HepG2 (cell line): ENCODE data around the gene TFEC. TPM values are rescaled to one million over a fixed set of nuclear protein-coding genes. Genes with fewer than 3 reads are reported as not detected.

Experiments used
- ATAC-seq: fragments of 200-7000 bp; cut with Tn5 transposase; 3 replicates; pipeline ENCODE4 v1.9.1; 2020; ENCODE audit warnings: mild to moderate bottlenecking, moderate library complexity
- BruUV-seq: library from RNA; stranded (reverse); fragments of 400-500 nt; replicated peaks from 2 replicates; lab custom pipeline; 2021; lab: Mats Ljungman, UMichigan
- CTCF ChIA-PET: fragments of 300-600 bp; formaldehyde crosslinking; extraction: SDS; loops from one replicate; lab custom pipeline; 2021; ENCODE audit warnings: low total read pairs, inconsistent platforms, low intra/inter-chr PET ratio; lab: Yijun Ruan, JAX
- POLR2A ChIA-PET: fragments of 350-600 bp; sonication (Branson Sonifier 250); formaldehyde crosslinking; loops from one replicate; lab custom pipeline; 2020; ENCODE audit warnings: antibody characterized with exemption, inconsistent platforms; lab: Yijun Ruan, JAX
- DNase-seq: peaks from one replicate; pipeline ENCODE4 v3.0.0-alpha.2; 2015; ENCODE audit warnings: low spot score
- FAIRE-seq: peaks from 3 replicates; lab custom pipeline; 2011; peaks lifted over from hg19 to GRCh38; lab: Jason Lieb, UNC
- H2AFZ ChIP-seq: one replicate; pipeline ENCODE4 v1.6.1; 2011; ENCODE audit warnings: low read length, inconsistent platforms
- H3K27ac ChIP-seq: fragments of 300-600 bp; 3 replicates; pipeline ENCODE4 v1.8.0; 2011; ENCODE audit warnings: mixed run types, mild to moderate bottlenecking, mixed read lengths, low read length, inconsistent platforms; ENCODE audit not compliant: insufficient read depth; ENCODE audit errors: extremely low read length
- H3K27me3 ChIP-seq, 2 experiments: fragments of 200-600 bp in 1 of 2; 2 replicates in 1 of 2; 3 replicates in 1 of 2; pipeline versions ENCODE4 v1.6.0 to v1.8.0; 2011; ENCODE audit warnings: low read length in 2 of 2, mild to moderate bottlenecking in 2 of 2, moderate library complexity in 2 of 2, inconsistent platforms in 1 of 2; ENCODE audit not compliant: insufficient read depth in 2 of 2, control insufficient read depth in 1 of 2
- H3K36me3 ChIP-seq, 2 experiments: fragments of 200-600 bp in 1 of 2; replicated peaks in 1 of 2; 2 replicates in 1 of 2; 3 replicates in 1 of 2; pipeline versions ENCODE4 v1.5.1 to v1.8.0; 2011; ENCODE audit warnings: low read length in 2 of 2, inconsistent platforms in 1 of 2; ENCODE audit not compliant: insufficient read depth in 2 of 2, control insufficient read depth in 1 of 2
- H3K4me1 ChIP-seq: 2 replicates; pipeline ENCODE4 v1.5.1; 2012; ENCODE audit warnings: low read length, inconsistent platforms; ENCODE audit not compliant: insufficient read depth
- H3K4me2 ChIP-seq: 2 replicates; pipeline ENCODE4 v1.6.0; 2011; ENCODE audit warnings: low read depth, low read length, inconsistent platforms
- H3K4me3 ChIP-seq, 3 experiments: fragments of 200-600 bp in 1 of 3; sonication (generic), shearing (Covaris generic) in 1 of 3; replicated peaks in 1 of 3; 2 replicates each; pipeline ENCODE4 v1.5.1; 2011 to 2016; ENCODE audit warnings: low read length in 3 of 3, inconsistent platforms in 2 of 3, low read depth in 2 of 3, mild to moderate bottlenecking in 2 of 3, control low read depth in 1 of 3, mixed read lengths in 1 of 3; ENCODE audit not compliant: insufficient read depth in 1 of 3
- H3K79me2 ChIP-seq: one replicate; pipeline ENCODE4 v1.6.1; 2011; ENCODE audit warnings: low read length, inconsistent platforms; ENCODE audit not compliant: insufficient read depth
- H3K9ac ChIP-seq: 2 replicates; pipeline ENCODE4 v1.6.0; 2011; ENCODE audit warnings: mild to moderate bottlenecking, low read depth, low read length, inconsistent platforms; ENCODE audit not compliant: insufficient read depth
- H3K9me3 ChIP-seq: 2 replicates; pipeline ENCODE4 v1.5.1; 2012; ENCODE audit warnings: mild to moderate bottlenecking, low read length
- H4K20me1 ChIP-seq: 2 replicates; pipeline ENCODE4 v1.6.0; 2011; ENCODE audit warnings: inconsistent platforms, mild to moderate bottlenecking, low read length, moderate library complexity; ENCODE audit not compliant: insufficient read depth
- CAMTA2 ChIP-seq: sonication (generic); formaldehyde crosslinking; IDR thresholded peaks from 2 replicates; pipeline ENCODE4 v1.4.0; 2020; ENCODE audit warnings: mild to moderate bottlenecking, missing genetic modification reagents, borderline replicate concordance
- FOXC1 ChIP-seq: sonication (generic); formaldehyde crosslinking; IDR thresholded peaks from 2 replicates; pipeline ENCODE4 v1.8.0; 2022; ENCODE audit warnings: mild to moderate bottlenecking, missing genetic modification reagents, borderline replicate concordance
- GLMP ChIP-seq: sonication (generic); formaldehyde crosslinking; IDR thresholded peaks from 2 replicates; pipeline ENCODE4 v1.9.0; 2021; ENCODE audit warnings: missing genetic modification reagents, mild to moderate bottlenecking, borderline replicate concordance
- HOXA9 ChIP-seq: sonication (generic); formaldehyde crosslinking; IDR thresholded peaks from 2 replicates; pipeline ENCODE4 v1.8.1; 2022; ENCODE audit warnings: missing genetic modification reagents, mild to moderate bottlenecking, moderate library complexity, borderline replicate concordance
- PHF8 ChIP-seq: sonication (generic); formaldehyde crosslinking; IDR thresholded peaks from 2 replicates; pipeline ENCODE4 v1.5.0; 2020; ENCODE audit warnings: missing genetic modification reagents
- TSC22D2 ChIP-seq: sonication (generic); formaldehyde crosslinking; IDR thresholded peaks from 2 replicates; pipeline ENCODE4 v1.5.1; 2020; ENCODE audit warnings: missing genetic modification reagents, mild to moderate bottlenecking, borderline replicate concordance
- ZBTB42 ChIP-seq: sonication (generic); formaldehyde crosslinking; IDR thresholded peaks from 2 replicates; pipeline ENCODE4 v1.5.0; 2020; ENCODE audit warnings: mild to moderate bottlenecking, missing genetic modification reagents
- ZFP36L1 ChIP-seq: sonication (generic); formaldehyde crosslinking; IDR thresholded peaks from 2 replicates; pipeline ENCODE4 v1.8.0; 2022; ENCODE audit warnings: mild to moderate bottlenecking, missing genetic modification reagents, moderate library complexity
- ZKSCAN5 ChIP-seq: sonication (generic); formaldehyde crosslinking; IDR thresholded peaks from 2 replicates; pipeline ENCODE4 v1.5.1; 2020; ENCODE audit warnings: mild to moderate bottlenecking, missing genetic modification reagents
- ZNF24 ChIP-seq: fragments of 450-650 bp; IDR thresholded peaks from 2 replicates; pipeline ENCODE4 v1.6.1; 2017; ENCODE audit warnings: antibody characterized with exemption, mild to moderate bottlenecking
- ZNF260 ChIP-seq: sonication (generic); formaldehyde crosslinking; IDR thresholded peaks from 2 replicates; pipeline ENCODE4 v1.4.0; 2020; ENCODE audit warnings: missing genetic modification reagents, low read depth, mild to moderate bottlenecking, borderline replicate concordance
- ZNF34 ChIP-seq: sonication (generic); formaldehyde crosslinking; IDR thresholded peaks from 2 replicates; pipeline ENCODE4 v1.4.0; 2020; ENCODE audit warnings: mild to moderate bottlenecking, missing genetic modification reagents, borderline replicate concordance
- ZNF510 ChIP-seq: sonication (generic); formaldehyde crosslinking; IDR thresholded peaks from 2 replicates; pipeline ENCODE4 v1.4.0; 2020; ENCODE audit warnings: low read depth, mild to moderate bottlenecking, missing genetic modification reagents
- ZNF607 ChIP-seq: sonication (generic); formaldehyde crosslinking; IDR thresholded peaks from 2 replicates; pipeline ENCODE4 v1.5.1; 2020; ENCODE audit warnings: missing genetic modification reagents, mild to moderate bottlenecking, borderline replicate concordance
- ZNF644 ChIP-seq: IDR thresholded peaks from 2 replicates; pipeline ENCODE4 v1.6.1; 2016; ENCODE audit warnings: low read depth
- ZNF709 ChIP-seq: sonication (generic); formaldehyde crosslinking; IDR thresholded peaks from 2 replicates; pipeline ENCODE4 v1.5.0; 2020; ENCODE audit warnings: mild to moderate bottlenecking, missing genetic modification reagents
- ZNF768 ChIP-seq: sonication (generic); formaldehyde crosslinking; IDR thresholded peaks from 2 replicates; pipeline ENCODE4 v1.4.0; 2020; ENCODE audit warnings: missing genetic modification reagents
- ZNF784 ChIP-seq: sonication (generic); formaldehyde crosslinking; IDR thresholded peaks from 2 replicates; pipeline ENCODE4 v1.5.1; 2020; ENCODE audit warnings: missing genetic modification reagents, mild to moderate bottlenecking, borderline replicate concordance
- in situ Hi-C: cut with HindIII; loops from 2 replicates; pipeline ENCODE4 v1.10.0; 2017; ENCODE audit warnings: low pct_unique_long_range_greater_than_20kb; ENCODE audit not compliant: extremely low pct_ligation_motif_present
- intact Hi-C: fragments of 100-400 bp; cut with micrococcal nuclease; formaldehyde crosslinking; loops from one replicate; pipeline ENCODE4 v1.10.0; 2022; ENCODE audit not compliant: unreplicated experiment
- polyA plus RNA-seq, 8 experiments: library from polyadenylated mRNA; depleted of rRNA in 3 of 8; stranded (reverse) in 7 of 8; unstranded in 1 of 8; fragments of >200 nt; fragmentation: Illumina TruSeq in 4 of 8; extraction: Trizol in 4 of 8; gene quantifications; 2 replicates each; pipeline versions ENCODE4 v1.2.1 to v1.2.3, GENCODE V29; 2011 to 2016; ENCODE audit warnings: low read depth in 4 of 8, missing spikeins in 1 of 8, mixed read lengths in 1 of 8; ENCODE audit not compliant: insufficient read depth in 1 of 8
- total RNA-seq, 5 experiments: library from RNA; depleted of rRNA; stranded (reverse); fragments of >200 nt; fragmentation: Illumina TruSeq; extraction: Trizol; gene quantifications; 2 replicates each; pipeline ENCODE4 v1.2.3, GENCODE V29; 2016; ENCODE audit warnings: low read depth in 1 of 5
- TF ChIP-seq, protein P1 (sequence below): IDR thresholded peaks from 2 replicates; pipeline ENCODE4 v1.6.1; 2012; ENCODE audit warnings: low read depth, low read length, improper control_type of control experiment

The TFEC gene
- total and polyA plus RNA-seq, 2 of the 13 experiments (the other 11 are each of a cell fraction or from before 2014, with no cell fraction given), result not detected

GRCh38 chr7:116018731-116019130, 11.8 kb downstream of the TFEC start (continued):
- no peak for TF ChIP-seq TSC22D2
- no peak for TF ChIP-seq ZBTB42
- TF ChIP-seq ZNF510 (CRISPR knock-in tag), result no peak
- no peak for TF ChIP-seq ZNF784 (CRISPR knock-in tag)
- no peak for TF ChIP-seq PHF8 (CRISPR knock-in tag)
- TF ChIP-seq CAMTA2, result no peak

DNA sequence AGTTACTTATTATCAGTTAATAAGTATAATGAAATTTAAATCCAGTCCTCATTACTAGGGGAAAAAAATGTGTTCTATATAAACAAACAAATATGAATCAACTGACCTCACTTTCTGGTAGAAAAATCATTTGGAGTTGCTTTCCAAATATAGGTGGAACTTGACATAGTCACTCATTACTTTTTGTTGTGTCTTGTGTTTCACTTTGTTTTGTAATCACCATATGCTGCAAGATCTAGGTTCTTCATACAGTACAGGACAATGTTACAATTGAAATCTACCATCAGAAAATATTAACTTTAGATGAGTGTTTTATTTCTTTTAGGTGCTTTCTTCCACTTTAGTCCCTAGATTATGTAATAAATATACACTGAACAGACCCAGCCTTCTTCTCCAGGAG, 16.9 kb downstream of the TFEC start:
- DNase-seq, result no peak
- H3K4me3 ChIP-seq, result no peak overlapping the region
- H3K4me2 ChIP-seq, result no peak overlapping the region
- H4K20me1 ChIP-seq, result no peaks in the 10 kb centered on the region
- no TSS peak for BruUV-seq
- no peaks in the 10 kb centered on the region for H3K36me3 ChIP-seq
- FAIRE-seq, result no peak
- intact Hi-C loops (loop anchor here (5.0 kb wide), 1 partner anchor 1876 kb away; no protein-coding TSS in a partner anchor), in situ Hi-C loops (no loop called here)
- H2AFZ ChIP-seq, result no peak overlapping the region
- no peaks in the 10 kb centered on the region for H3K27me3 ChIP-seq
- no peak for TF ChIP-seq ZNF260 (CRISPR knock-in tag)
- TF ChIP-seq HOXA9, result no peak
- no peak for TF ChIP-seq ZNF34
- TF ChIP-seq FOXC1, result no peak
- no peak for TF ChIP-seq ZNF644 (CRISPR knock-in tag)
- TF ChIP-seq ZNF607 (CRISPR knock-in tag), result no peak
- TF ChIP-seq, protein P1, sequence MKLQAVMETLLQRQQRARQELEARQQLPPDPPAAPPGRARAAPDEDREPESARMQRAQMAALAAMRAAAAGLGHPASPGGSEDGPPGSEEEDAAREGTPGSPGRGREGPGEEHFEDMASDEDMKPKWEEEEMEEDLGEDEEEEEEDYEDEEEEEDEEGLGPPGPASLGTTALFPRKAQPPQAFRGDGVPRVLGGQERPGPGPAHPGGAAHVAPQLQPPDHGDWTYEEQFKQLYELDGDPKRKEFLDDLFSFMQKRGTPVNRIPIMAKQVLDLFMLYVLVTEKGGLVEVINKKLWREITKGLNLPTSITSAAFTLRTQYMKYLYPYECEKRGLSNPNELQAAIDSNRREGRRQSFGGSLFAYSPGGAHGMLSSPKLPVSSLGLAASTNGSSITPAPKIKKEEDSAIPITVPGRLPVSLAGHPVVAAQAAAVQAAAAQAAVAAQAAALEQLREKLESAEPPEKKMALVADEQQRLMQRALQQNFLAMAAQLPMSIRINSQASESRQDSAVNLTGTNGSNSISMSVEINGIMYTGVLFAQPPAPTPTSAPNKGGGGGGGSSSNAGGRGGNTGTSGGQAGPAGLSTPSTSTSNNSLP, result no peak
- TF ChIP-seq ZNF709, result no peak
- TF ChIP-seq ZKSCAN5, result no peak
- no peak for TF ChIP-seq ZFP36L1 (CRISPR knock-in tag)
- TF ChIP-seq ZNF768, result no peak
- TF ChIP-seq GLMP (CRISPR knock-in tag), result no peak
- no peak for TF ChIP-seq ZNF24
- H3K79me2 ChIP-seq, result no peaks in the 10 kb centered on the region
- ATAC-seq, result no peak
- POLR2A ChIA-PET, result no interaction called here
- CTCF ChIA-PET, result no interaction called here
- no peak overlapping the region for H3K27ac ChIP-seq
- no peaks in the 10 kb centered on the region for H3K4me1 ChIP-seq
- no peak overlapping the region for H3K9ac ChIP-seq
- H3K9me3 ChIP-seq, result no peaks in the 10 kb centered on the region
